ENCODE results near the gene MESP2. TPM values are rescaled to one million over a fixed set of nuclear protein-coding genes. Genes with fewer than 3 reads are reported as not detected.

Gene MESP2
- total RNA-seq, 1 donor from 2014 or later = 0.26 TPM

DNA sequence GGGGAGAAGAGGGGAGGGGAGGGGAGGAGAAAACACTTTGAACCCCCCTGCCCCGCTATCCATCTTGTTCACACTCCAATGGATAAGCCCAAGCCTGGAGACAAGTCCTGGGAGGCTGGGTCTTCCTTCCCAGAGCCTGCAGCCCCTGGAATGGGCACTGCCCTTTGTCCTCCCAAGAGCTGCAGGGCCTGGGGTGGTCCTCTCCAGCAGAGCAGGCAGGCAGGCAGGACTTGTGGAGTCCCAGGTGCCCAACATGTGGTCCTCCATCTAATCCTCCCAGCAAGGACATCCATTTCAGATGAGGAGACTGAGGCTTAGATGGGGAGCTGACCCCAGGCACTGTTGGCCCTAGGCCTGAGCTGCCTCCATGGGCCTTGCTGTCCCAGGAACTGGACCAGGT is 10.4 kb upstream of the MESP2 start:
- DNase-seq (ENCODE audit: low read depth) (no peak), FAIRE-seq (no peak)
- Histone ChIP-seq H3K27me3 (ENCODE audit: control insufficient read depth, insufficient read depth, low read length) (no peaks in the 10 kb centered on the region), H3K36me3 (ENCODE audit: control insufficient read depth, insufficient read depth, low read length) (no peaks in the 10 kb centered on the region), H3K4me3 (ENCODE audit: low read depth, low read length) (no peak overlapping the region)
- TF ChIP-seq, protein P1, sequence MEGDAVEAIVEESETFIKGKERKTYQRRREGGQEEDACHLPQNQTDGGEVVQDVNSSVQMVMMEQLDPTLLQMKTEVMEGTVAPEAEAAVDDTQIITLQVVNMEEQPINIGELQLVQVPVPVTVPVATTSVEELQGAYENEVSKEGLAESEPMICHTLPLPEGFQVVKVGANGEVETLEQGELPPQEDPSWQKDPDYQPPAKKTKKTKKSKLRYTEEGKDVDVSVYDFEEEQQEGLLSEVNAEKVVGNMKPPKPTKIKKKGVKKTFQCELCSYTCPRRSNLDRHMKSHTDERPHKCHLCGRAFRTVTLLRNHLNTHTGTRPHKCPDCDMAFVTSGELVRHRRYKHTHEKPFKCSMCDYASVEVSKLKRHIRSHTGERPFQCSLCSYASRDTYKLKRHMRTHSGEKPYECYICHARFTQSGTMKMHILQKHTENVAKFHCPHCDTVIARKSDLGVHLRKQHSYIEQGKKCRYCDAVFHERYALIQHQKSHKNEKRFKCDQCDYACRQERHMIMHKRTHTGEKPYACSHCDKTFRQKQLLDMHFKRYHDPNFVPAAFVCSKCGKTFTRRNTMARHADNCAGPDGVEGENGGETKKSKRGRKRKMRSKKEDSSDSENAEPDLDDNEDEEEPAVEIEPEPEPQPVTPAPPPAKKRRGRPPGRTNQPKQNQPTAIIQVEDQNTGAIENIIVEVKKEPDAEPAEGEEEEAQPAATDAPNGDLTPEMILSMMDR (IDR thresholded peaks at IDR 0.05; ENCODE audit: insufficient read depth, low read length, severe bottlenecking) = no peak

DNA sequence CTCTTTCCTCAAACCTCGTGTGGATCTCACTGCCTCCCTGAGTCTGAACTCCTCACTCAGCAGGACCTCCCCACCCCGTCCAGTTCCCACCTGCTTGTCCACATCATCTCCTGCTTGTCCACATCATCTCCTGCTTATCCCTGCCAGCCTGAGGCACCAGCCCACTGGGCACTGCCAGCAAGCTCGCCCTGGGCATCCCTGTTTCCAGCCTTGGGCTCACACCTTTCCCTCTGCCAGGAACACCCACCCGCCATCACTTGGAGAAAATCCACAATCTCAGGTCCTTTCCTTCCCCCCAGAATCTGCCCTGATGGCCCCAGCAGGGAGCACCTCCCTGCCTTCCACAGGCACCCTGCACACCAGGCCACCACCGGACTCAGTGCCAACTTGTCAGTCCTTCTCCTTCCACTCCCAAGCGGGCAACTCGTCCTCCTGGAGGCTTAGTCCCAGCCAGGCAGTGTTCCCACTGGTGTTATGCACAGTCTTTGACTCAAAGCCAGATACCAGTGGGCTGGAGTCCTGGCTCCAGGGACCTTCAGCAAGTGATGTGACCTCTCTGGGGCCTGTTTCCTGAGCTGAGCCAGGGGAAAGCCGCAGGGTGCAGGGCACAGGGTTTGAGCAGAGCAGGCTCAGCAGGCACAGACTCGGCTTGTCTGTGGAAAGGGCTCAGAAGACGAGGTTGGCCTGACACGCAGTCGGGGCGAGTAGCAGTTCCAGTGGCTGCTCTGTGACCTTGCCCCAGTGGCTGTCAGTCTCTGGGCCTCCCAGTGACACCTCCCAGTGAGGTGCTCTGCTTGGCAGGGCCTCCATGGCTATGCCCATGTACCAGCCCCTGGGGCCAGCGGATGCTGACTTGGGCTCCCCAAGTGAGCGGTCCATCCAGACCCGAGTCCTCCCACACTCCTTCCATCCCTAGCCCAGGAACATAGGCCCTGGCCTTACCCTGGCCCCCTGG is 9.5 kb upstream of the MESP2 start:
- no peak overlapping the region for H3K4me3 ChIP-seq (ENCODE audit: low read depth, low read length)
- DNase-seq (ENCODE audit: low read depth) (no peak), FAIRE-seq (no peak)
- H3K27me3 ChIP-seq (ENCODE audit: control insufficient read depth, insufficient read depth, low read length) = no peaks in the 10 kb centered on the region
- H3K36me3 ChIP-seq (ENCODE audit: control insufficient read depth, insufficient read depth, low read length) = no peaks in the 10 kb centered on the region
- TF ChIP-seq, protein P1 (IDR thresholded peaks at IDR 0.05; ENCODE audit: insufficient read depth, low read length, severe bottlenecking) = no peak

DNA sequence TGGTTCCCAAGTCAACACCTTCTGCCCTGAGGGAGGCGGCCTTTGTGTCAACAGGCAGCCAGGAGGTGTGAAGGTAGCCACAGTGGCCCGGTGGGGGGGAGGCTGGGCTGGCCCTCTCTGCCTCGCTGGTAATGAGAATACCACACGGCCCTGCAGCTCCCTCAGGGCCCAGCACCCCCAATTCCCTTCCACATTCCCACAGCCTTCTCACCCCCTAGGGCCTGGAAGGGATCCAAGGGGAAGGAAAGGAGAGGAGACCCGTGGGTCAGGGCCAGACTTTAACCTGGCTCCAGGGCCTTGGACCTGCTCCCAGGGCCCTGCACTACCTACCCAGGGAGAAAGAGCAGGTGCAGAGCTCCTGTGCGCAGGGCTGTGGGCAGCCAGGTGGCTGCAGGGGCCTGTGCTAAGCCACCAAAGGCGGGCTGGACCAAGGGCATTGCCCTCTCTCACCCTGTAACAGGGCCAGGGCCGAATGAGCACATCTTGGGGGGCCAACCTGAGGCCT is 8.7 kb upstream of the MESP2 start:
- no peak overlapping the region for H3K4me3 ChIP-seq (ENCODE audit: low read depth, low read length)
- FAIRE-seq (no peak), DNase-seq (ENCODE audit: low read depth) (no peak)
- TF ChIP-seq, protein P1 (IDR thresholded peaks at IDR 0.05; ENCODE audit: insufficient read depth, low read length, severe bottlenecking) = no peak
- no peaks in the 10 kb centered on the region for H3K27me3 ChIP-seq (ENCODE audit: control insufficient read depth, insufficient read depth, low read length)
- H3K36me3 ChIP-seq (ENCODE audit: control insufficient read depth, insufficient read depth, low read length) = no peaks in the 10 kb centered on the region

DNA sequence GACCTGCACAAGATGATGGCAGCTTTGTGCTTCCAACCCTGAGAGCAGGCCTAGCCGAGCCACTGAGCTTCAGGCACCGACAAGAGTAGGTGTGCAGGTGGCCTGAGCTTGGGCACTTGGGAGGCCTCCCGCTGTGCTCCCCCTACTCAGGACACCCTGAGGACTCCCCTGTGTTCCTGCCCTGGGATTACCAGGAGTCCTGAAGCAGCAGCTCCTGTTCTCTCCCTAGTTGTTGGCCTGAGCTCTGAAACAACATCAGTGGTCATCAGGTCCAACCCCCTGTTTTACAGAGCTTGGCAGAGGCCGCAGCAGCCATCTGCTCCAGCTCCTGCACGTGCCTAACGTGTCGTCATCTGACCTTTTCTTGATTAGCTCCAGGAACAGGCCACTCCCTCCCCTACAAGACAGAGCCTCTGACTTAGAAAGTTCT is 8.0 kb upstream of the MESP2 start:
- TF ChIP-seq, protein P1 (IDR thresholded peaks at IDR 0.05; ENCODE audit: insufficient read depth, low read length, severe bottlenecking) = no peak
- H3K27me3 ChIP-seq (ENCODE audit: control insufficient read depth, insufficient read depth, low read length) = no peaks in the 10 kb centered on the region
- DNase-seq (ENCODE audit: low read depth) = no peak
- FAIRE-seq = no peak
- no peak overlapping the region for H3K4me3 ChIP-seq (ENCODE audit: low read depth, low read length)
- H3K36me3 ChIP-seq (ENCODE audit: control insufficient read depth, insufficient read depth, low read length) = no peaks in the 10 kb centered on the region

DNA sequence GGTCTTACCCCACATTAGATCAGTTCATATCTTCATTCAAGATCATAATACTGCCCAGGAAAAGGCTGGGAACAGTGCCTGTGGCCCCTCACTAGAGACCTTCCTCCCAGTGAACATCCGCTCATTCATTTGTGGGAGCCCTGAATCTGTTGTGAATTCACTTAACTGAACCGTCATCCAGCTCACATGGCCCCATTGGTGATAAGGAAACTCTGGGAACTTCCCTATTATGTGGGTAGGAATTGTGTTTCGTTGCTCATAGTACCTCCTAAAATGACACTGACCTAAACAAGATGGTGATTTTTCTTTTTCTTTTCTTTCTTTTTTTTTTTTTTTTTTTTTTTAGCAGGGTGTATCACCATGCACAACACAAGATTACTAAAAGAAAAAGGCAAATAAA is 6.8 kb upstream of the MESP2 start:
- FAIRE-seq = no peak

More for the DNA sequence above, 6.8 kb upstream of the MESP2 start:
- TF ChIP-seq, protein P1 (IDR thresholded peaks at IDR 0.05; ENCODE audit: insufficient read depth, low read length, severe bottlenecking) = no peak
- Histone ChIP-seq H3K4me3 (ENCODE audit: low read depth, low read length) (no peak overlapping the region), H3K36me3 (ENCODE audit: control insufficient read depth, insufficient read depth, low read length) (no peaks in the 10 kb centered on the region), H3K27me3 (ENCODE audit: control insufficient read depth, insufficient read depth, low read length) (no peaks in the 10 kb centered on the region)
- DNase-seq (ENCODE audit: low read depth) = no peak

All from bronchial epithelial cell (primary cell).